Fibroblast of the aortic adventitia (primary cell): ENCODE data around the gene CNOT4. TPM values are rescaled to one million over a fixed set of nuclear protein-coding genes. Genes with fewer than 3 reads are reported as not detected.
A peak's percentile ranks its signal among the peaks of the same experiment; 100 is the strongest.

Source experiments
- DNase-seq: peaks from one replicate; pipeline ENCODE4 v3.0.0-alpha.2; 2010; ENCODE audit warnings: low read depth
- H3K4me3 ChIP-seq: 2 replicates; pipeline ENCODE4 v1.5.1; 2011; ENCODE audit warnings: low read depth, mild to moderate bottlenecking, control low read depth, low read length, moderate library complexity
- CTCF ChIP-seq: IDR thresholded peaks from 2 replicates; pipeline ENCODE4 v1.5.1; 2011; ENCODE audit warnings: mild to moderate bottlenecking, low read length, control low read depth, inconsistent platforms; ENCODE audit not compliant: insufficient read depth
- total RNA-seq: library from RNA; depleted of rRNA; stranded (reverse); fragments of >200 nt; gene quantifications from 2 replicates; pipeline ENCODE4 v1.2.3, GENCODE V29; 2012; ENCODE audit warnings: low replicate concordance

Gene CNOT4
- total RNA-seq, 1 donor = 21.1 TPM

- DNase-seq = no peak
- no peak overlapping the region for H3K4me3 ChIP-seq
- no peak for TF ChIP-seq CTCF
Measured at GRCh38 chr7:135463908-135464307, 46.0 kb downstream of the CNOT4 start.

- H3K4me3 ChIP-seq = no peak overlapping the region
- TF ChIP-seq CTCF = no peak
- DNase-seq = no peak
Measured at GRCh38 chr7:135459951-135460567, 49.8 kb downstream of the CNOT4 start.

- no peak for DNase-seq
- no peak for TF ChIP-seq CTCF
- no peak overlapping the region for H3K4me3 ChIP-seq
Measured at GRCh38 chr7:135459076-135459475, 50.8 kb downstream of the CNOT4 start.

GRCh38 chr7:135454060-135454459 lies 55.8 kb downstream of the CNOT4 start:
- no peak for TF ChIP-seq CTCF
- no peak for DNase-seq
- H3K4me3 ChIP-seq = no peak overlapping the region

GRCh38 chr7:135449436-135449835 lies 60.5 kb downstream of the CNOT4 start:
- TF ChIP-seq CTCF = no peak
- H3K4me3 ChIP-seq = no peak overlapping the region
- DNase-seq = no peak

GRCh38 chr7:135448753-135449152 lies 61.1 kb downstream of the CNOT4 start:
- no peak overlapping the region for H3K4me3 ChIP-seq
- peak; percentile 23 for DNase-seq

More at GRCh38 chr7:135448753-135449152, 61.1 kb downstream of the CNOT4 start:
- TF ChIP-seq CTCF = no peak
